ENCODE data around the gene ADAMTS14. TPM values are rescaled to one million over a fixed set of nuclear protein-coding genes. Genes with fewer than 3 reads are reported as not detected.

The ADAMTS14 gene
- total RNA-seq, 1 experiment from 2014 or later = 1.9 TPM

DNA sequence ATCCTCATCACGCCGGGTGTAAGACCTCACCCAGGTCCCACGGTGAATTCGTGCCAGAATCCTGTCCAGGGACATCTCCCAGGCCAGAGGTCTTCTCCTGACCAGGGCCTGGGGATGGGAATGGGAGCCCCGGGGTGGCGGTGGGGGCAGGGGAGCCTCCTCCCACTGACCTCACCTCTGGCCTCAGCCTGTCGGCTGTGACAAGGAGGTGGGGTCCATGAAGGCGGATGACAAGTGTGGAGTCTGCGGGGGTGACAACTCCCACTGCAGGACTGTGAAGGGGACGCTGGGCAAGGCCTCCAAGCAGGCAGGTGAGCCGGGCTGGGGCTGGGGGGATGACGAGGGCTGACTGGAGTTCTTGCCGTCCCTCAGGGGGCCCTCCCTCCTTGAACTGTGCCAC lies 71.6 kb downstream of the ADAMTS14 start:
- Histone ChIP-seq H3K4me2 (no peak overlapping the region), H3K4me3 (no peak overlapping the region), H3K79me2 (ENCODE audit: low read depth) (no peaks in the 10 kb centered on the region), H3F3A (ENCODE audit: insufficient read depth, low read depth) (no peaks in the 10 kb centered on the region), H3K27ac (no peak overlapping the region), H3K9me2 (ENCODE audit: insufficient read depth) (no peaks in the 10 kb centered on the region), H2AFZ (no peak overlapping the region), H3K4me1 (replicated peaks; ENCODE audit: insufficient read depth) (no peaks in the 10 kb centered on the region), H3K9me3 (ENCODE audit: insufficient read depth, low read depth) (no peaks in the 10 kb centered on the region), H3K36me3 (ENCODE audit: low read depth) (no peaks in the 10 kb centered on the region), H3K27me3 (ENCODE audit: insufficient read depth, low read depth) (no peaks in the 10 kb centered on the region), H4K20me1 (ENCODE audit: insufficient read depth) (no peaks in the 10 kb centered on the region)
- TF ChIP-seq, protein P1, sequence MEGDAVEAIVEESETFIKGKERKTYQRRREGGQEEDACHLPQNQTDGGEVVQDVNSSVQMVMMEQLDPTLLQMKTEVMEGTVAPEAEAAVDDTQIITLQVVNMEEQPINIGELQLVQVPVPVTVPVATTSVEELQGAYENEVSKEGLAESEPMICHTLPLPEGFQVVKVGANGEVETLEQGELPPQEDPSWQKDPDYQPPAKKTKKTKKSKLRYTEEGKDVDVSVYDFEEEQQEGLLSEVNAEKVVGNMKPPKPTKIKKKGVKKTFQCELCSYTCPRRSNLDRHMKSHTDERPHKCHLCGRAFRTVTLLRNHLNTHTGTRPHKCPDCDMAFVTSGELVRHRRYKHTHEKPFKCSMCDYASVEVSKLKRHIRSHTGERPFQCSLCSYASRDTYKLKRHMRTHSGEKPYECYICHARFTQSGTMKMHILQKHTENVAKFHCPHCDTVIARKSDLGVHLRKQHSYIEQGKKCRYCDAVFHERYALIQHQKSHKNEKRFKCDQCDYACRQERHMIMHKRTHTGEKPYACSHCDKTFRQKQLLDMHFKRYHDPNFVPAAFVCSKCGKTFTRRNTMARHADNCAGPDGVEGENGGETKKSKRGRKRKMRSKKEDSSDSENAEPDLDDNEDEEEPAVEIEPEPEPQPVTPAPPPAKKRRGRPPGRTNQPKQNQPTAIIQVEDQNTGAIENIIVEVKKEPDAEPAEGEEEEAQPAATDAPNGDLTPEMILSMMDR (conservative IDR thresholded peaks at IDR 0.05) = no peak
- TF ChIP-seq EZH2 (IDR thresholded peaks at IDR 0.05; ENCODE audit: low read depth) = no peak
- ChIA-PET CTCF (no interaction called here), POLR2A (ENCODE audit: unreplicated experiment) (no interaction called here)
- intact Hi-C loops (cut with micrococcal nuclease; ENCODE audit: unreplicated experiment) = no loop called here
- no peak for DNase-seq
- no TSS peak for BruUV-seq (replicated peaks)

DNA sequence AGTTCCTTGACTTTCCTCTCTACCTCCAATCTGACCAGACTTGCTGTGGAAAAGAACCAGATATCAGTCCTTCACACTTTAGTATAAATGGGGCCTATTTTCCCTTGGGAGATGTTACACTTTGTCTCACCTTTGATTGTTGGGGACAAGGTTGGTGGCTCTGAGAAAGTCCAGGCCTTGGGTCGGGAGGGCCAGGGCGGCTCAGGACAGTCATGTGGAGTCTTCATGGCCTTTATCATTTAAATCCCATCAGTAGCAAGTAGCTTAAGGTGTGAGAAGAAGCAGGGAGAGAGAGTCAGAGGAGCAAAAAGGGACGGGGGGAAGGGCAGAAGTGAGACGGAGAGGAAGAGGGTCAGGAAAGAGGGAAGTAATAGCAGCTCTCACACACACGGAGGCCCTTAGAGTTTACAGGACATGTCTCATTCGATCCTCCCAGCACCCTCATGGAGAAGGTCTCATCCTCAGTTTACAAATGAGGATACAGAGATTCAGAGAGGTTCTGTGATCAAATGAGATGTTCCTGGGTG lies 72.4 kb downstream of the ADAMTS14 start:
- H3K27ac ChIP-seq = no peak overlapping the region
- H3K36me3 ChIP-seq (ENCODE audit: low read depth) = no peaks in the 10 kb centered on the region
- H3K9me2 ChIP-seq (ENCODE audit: insufficient read depth) = no peaks in the 10 kb centered on the region
- intact Hi-C loops (cut with micrococcal nuclease; ENCODE audit: unreplicated experiment) = no loop called here
- no peak for TF ChIP-seq EZH2 (IDR thresholded peaks at IDR 0.05; ENCODE audit: low read depth)
- TF ChIP-seq, protein P1 (conservative IDR thresholded peaks at IDR 0.05) = no peak
- ChIA-PET CTCF (no interaction called here), POLR2A (ENCODE audit: unreplicated experiment) (interaction anchor here (0.7 kb wide), 1 partner anchor 14 kb away, joined by 4 read pairs; no protein-coding TSS in a partner anchor)
- BruUV-seq (replicated peaks) = no TSS peak
- no peaks in the 10 kb centered on the region for H3K9me3 ChIP-seq (ENCODE audit: insufficient read depth, low read depth)
- no peaks in the 10 kb centered on the region for H3K27me3 ChIP-seq (ENCODE audit: insufficient read depth, low read depth)
- no peaks in the 10 kb centered on the region for H3K79me2 ChIP-seq (ENCODE audit: low read depth)
- H3F3A ChIP-seq (ENCODE audit: insufficient read depth, low read depth) = no peaks in the 10 kb centered on the region
- H2AFZ ChIP-seq = no peak overlapping the region
- no peak overlapping the region for H3K4me3 ChIP-seq
- no peak for DNase-seq
- H3K4me1 ChIP-seq (replicated peaks; ENCODE audit: insufficient read depth) = no peaks in the 10 kb centered on the region
- H3K4me2 ChIP-seq = no peak overlapping the region
- no peaks in the 10 kb centered on the region for H4K20me1 ChIP-seq (ENCODE audit: insufficient read depth)

DNA sequence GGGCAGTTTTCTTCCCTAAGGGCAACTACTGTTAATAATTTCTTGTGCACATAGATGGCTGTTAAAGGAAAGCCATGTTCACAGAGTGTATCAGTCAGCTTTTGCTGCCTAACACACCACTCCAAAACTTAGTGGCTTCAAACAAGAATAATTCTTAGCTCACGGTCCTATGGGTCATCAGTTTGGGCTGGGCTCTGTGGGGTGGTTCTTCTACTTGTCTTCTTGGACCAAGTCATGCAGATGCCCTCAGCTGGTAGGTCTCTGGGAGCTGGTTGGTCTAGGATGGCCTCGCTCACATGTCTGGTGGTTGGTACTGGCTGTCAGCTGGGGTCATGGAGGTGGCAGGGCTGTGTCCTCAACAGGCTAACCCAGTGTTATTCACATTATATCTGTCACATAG lies 73.2 kb downstream of the ADAMTS14 start:
- no peak overlapping the region for H3K27ac ChIP-seq
- H3K36me3 ChIP-seq (ENCODE audit: low read depth) = no peaks in the 10 kb centered on the region
- no TSS peak for BruUV-seq (replicated peaks)
- H3K79me2 ChIP-seq (ENCODE audit: low read depth) = no peaks in the 10 kb centered on the region
- no peak overlapping the region for H3K4me3 ChIP-seq
- no peaks in the 10 kb centered on the region for H3K9me3 ChIP-seq (ENCODE audit: insufficient read depth, low read depth)
- H3K9me2 ChIP-seq (ENCODE audit: insufficient read depth) = no peaks in the 10 kb centered on the region
- no peak for TF ChIP-seq EZH2 (IDR thresholded peaks at IDR 0.05; ENCODE audit: low read depth)
- TF ChIP-seq, protein P1 (conservative IDR thresholded peaks at IDR 0.05) = no peak
- ChIA-PET POLR2A (ENCODE audit: unreplicated experiment) (no interaction called here), CTCF (no interaction called here)
- H3F3A ChIP-seq (ENCODE audit: insufficient read depth, low read depth) = no peaks in the 10 kb centered on the region
- H3K4me1 ChIP-seq (replicated peaks; ENCODE audit: insufficient read depth) = no peaks in the 10 kb centered on the region
- no peak for DNase-seq
- intact Hi-C loops (cut with micrococcal nuclease; ENCODE audit: unreplicated experiment) = no loop called here
- no peaks in the 10 kb centered on the region for H4K20me1 ChIP-seq (ENCODE audit: insufficient read depth)
- no peak overlapping the region for H3K4me2 ChIP-seq
- H2AFZ ChIP-seq = no peak overlapping the region
- H3K27me3 ChIP-seq (ENCODE audit: insufficient read depth, low read depth) = no peaks in the 10 kb centered on the region
